H1 (cell line): ENCODE data around the gene LRRC27. TPM values are rescaled to one million over a fixed set of nuclear protein-coding genes. Genes with fewer than 3 reads are reported as not detected.
A peak's percentile ranks its signal among the peaks of the same experiment; 100 is the strongest.

ENCODE experiments used
- CTCF ChIA-PET: fragments of 300-600 bp; sonication (Branson Sonifier 250); formaldehyde crosslinking; loops from one replicate; lab custom pipeline; 2021; ENCODE audit not compliant: partially characterized antibody; lab: Charles Lee
- POLR2A ChIA-PET: fragments of 300-600 bp; sonication (Branson Sonifier 250); formaldehyde crosslinking; loops from one replicate; lab custom pipeline; 2021; ENCODE audit warnings: inconsistent platforms; ENCODE audit not compliant: partially characterized antibody; lab: Charles Lee
- DNase-seq, 2 experiments: peaks; one replicate each; pipeline versions ENCODE4 v3.0.0 to v3.0.0-alpha.2; 2010 to 2022; ENCODE audit warnings: low spot score in 2 of 2, low read depth in 1 of 2, mixed read lengths in 1 of 2
- FAIRE-seq: peaks from 2 replicates; lab custom pipeline; 2011; peaks lifted over from hg19 to GRCh38; lab: Jason Lieb, UNC
- H2AFZ ChIP-seq: 2 replicates; pipeline ENCODE4 v1.8.1; 2012; ENCODE audit warnings: low read length, inconsistent platforms
- H2AK5ac ChIP-seq: 2 replicates; pipeline ENCODE4 v1.6.1; 2013; ENCODE audit warnings: low read depth, low read length
- H2BK120ac ChIP-seq: replicated peaks from 2 replicates; pipeline ENCODE3; 2013; ENCODE audit warnings: low read depth, low read length, inconsistent platforms
- H2BK12ac ChIP-seq: 2 replicates; pipeline ENCODE4 v1.6.1; 2013; ENCODE audit warnings: low read depth, low read length
- H2BK15ac ChIP-seq: 2 replicates; pipeline ENCODE4 v1.6.1; 2013; ENCODE audit warnings: low read length
- H2BK20ac ChIP-seq: 2 replicates; pipeline ENCODE4 v1.6.1; 2013; ENCODE audit warnings: low read length
- H2BK5ac ChIP-seq: 2 replicates; pipeline ENCODE4 v1.6.1; 2013; ENCODE audit warnings: low read depth, low read length
- H3K14ac ChIP-seq: 2 replicates; pipeline ENCODE4 v1.6.1; 2013; ENCODE audit warnings: inconsistent platforms; ENCODE audit not compliant: insufficient read length
- H3K18ac ChIP-seq: 2 replicates; pipeline ENCODE4 v1.6.1; 2013; ENCODE audit warnings: low read length; ENCODE audit errors: extremely low read depth
- H3K23ac ChIP-seq: 2 replicates; pipeline ENCODE4 v1.6.1; 2013; ENCODE audit warnings: inconsistent platforms; ENCODE audit not compliant: insufficient read length
- H3K23me2 ChIP-seq: 2 replicates; pipeline ENCODE4 v1.6.1; 2013; ENCODE audit warnings: low read depth, low read length
- H3K27ac ChIP-seq: 2 replicates; pipeline ENCODE4 v1.6.1; 2011; ENCODE audit warnings: low read depth, low read length, inconsistent platforms
- H3K27me3 ChIP-seq, 4 experiments: replicated peaks in 1 of 4; 1 replicate in 1 of 4; 2 replicates in 3 of 4; pipeline versions ENCODE4 v1.6.1 to v1.8.1; 2011 to 2013; ENCODE audit warnings: low read length in 3 of 4, mild to moderate bottlenecking in 3 of 4, inconsistent platforms in 2 of 4, mixed read lengths in 2 of 4, moderate library complexity in 1 of 4; ENCODE audit not compliant: control insufficient read depth in 3 of 4, insufficient read depth in 3 of 4; ENCODE audit errors: extremely low read depth in 1 of 4
- H3K36me3 ChIP-seq, 4 experiments: 2 replicates each; pipeline versions ENCODE4 v1.6.1 to v1.8.1; 2011 to 2013; ENCODE audit warnings: mild to moderate bottlenecking in 4 of 4, low read length in 3 of 4, moderate library complexity in 2 of 4, control low read depth in 1 of 4, inconsistent platforms in 1 of 4; ENCODE audit not compliant: insufficient read depth in 4 of 4, control insufficient read depth in 2 of 4
- H3K4ac ChIP-seq: replicated peaks from 2 replicates; pipeline ENCODE3; 2013; ENCODE audit warnings: low read length, low read depth, mixed read lengths, inconsistent platforms; ENCODE audit not compliant: insufficient read length
- H3K4me1 ChIP-seq, 4 experiments: replicated peaks in 1 of 4; 1 replicate in 1 of 4; 2 replicates in 3 of 4; pipeline versions ENCODE4 v1.6.1 to v1.8.1; 2011 to 2013; ENCODE audit warnings: low read length in 3 of 4, inconsistent platforms in 2 of 4, mixed read lengths in 1 of 4; ENCODE audit not compliant: insufficient read depth in 4 of 4, control insufficient read depth in 3 of 4
- H3K4me2 ChIP-seq, 2 experiments: 2 replicates each; pipeline versions ENCODE4 v1.6.1 to v1.8.1; 2011 to 2013; ENCODE audit warnings: low read depth in 2 of 2, low read length in 2 of 2, control low read depth in 1 of 2, inconsistent platforms in 1 of 2, mild to moderate bottlenecking in 1 of 2; ENCODE audit not compliant: insufficient read depth in 1 of 2
- H3K4me3 ChIP-seq, 4 experiments: fragments of 200-600, 300-600 bp in 1 of 4; sonication (generic), shearing (Covaris generic), sonication (Bioruptor Twin) in 1 of 4; 2 replicates each; pipeline versions ENCODE4 v1.5.1 to v1.8.1; 2011 to 2016; ENCODE audit warnings: low read length in 4 of 4, low read depth in 3 of 4, control low read depth in 2 of 4, inconsistent platforms in 2 of 4, mild to moderate bottlenecking in 2 of 4, mixed read lengths in 1 of 4, moderate library complexity in 1 of 4; ENCODE audit not compliant: insufficient read depth in 2 of 4; ENCODE audit errors: extremely low read depth in 1 of 4
- H3K56ac ChIP-seq: replicated peaks from 2 replicates; pipeline ENCODE3; 2013; ENCODE audit warnings: low read depth, mild to moderate bottlenecking, mixed read lengths, low read length, inconsistent platforms; ENCODE audit not compliant: insufficient read length
- H3K79me1 ChIP-seq: 2 replicates; pipeline ENCODE4 v1.6.1; 2013; ENCODE audit warnings: low read depth, low read length, control low read depth
- H3K79me2 ChIP-seq, 2 experiments: 2 replicates each; pipeline versions ENCODE4 v1.6.1 to v1.8.1; 2012 to 2013; ENCODE audit warnings: low read length in 2 of 2, mild to moderate bottlenecking in 2 of 2, inconsistent platforms in 1 of 2; ENCODE audit not compliant: insufficient read depth in 2 of 2, control insufficient read depth in 1 of 2
- H3K9ac ChIP-seq, 4 experiments: replicated peaks in 1 of 4; 1 replicate in 1 of 4; 2 replicates in 3 of 4; pipeline versions ENCODE4 v1.6.1 to v1.8.1; 2011 to 2013; ENCODE audit warnings: low read depth in 3 of 4, low read length in 3 of 4, control low read depth in 2 of 4, mild to moderate bottlenecking in 2 of 4, moderate library complexity in 2 of 4, inconsistent platforms in 1 of 4; ENCODE audit errors: extremely low read depth in 1 of 4
- H3K9me3 ChIP-seq, 2 experiments: 2 replicates each; pipeline versions ENCODE4 v1.6.1 to v1.8.1; 2012 to 2013; ENCODE audit warnings: mild to moderate bottlenecking in 2 of 2, moderate library complexity in 2 of 2, control low read depth in 1 of 2, inconsistent platforms in 1 of 2, low read depth in 1 of 2, low read length in 1 of 2, mixed read lengths in 1 of 2; ENCODE audit not compliant: insufficient read depth in 2 of 2
- H4K20me1 ChIP-seq, 2 experiments: replicated peaks in 1 of 2; 2 replicates each; pipeline versions ENCODE3 to v1.8.1; 2011 to 2013; ENCODE audit warnings: inconsistent platforms in 2 of 2, low read length in 2 of 2, mild to moderate bottlenecking in 1 of 2; ENCODE audit not compliant: insufficient read depth in 2 of 2, control insufficient read depth in 1 of 2
- H4K5ac ChIP-seq: 2 replicates; pipeline ENCODE4 v1.6.1; 2013; ENCODE audit warnings: low read length, low read depth, mixed read lengths, inconsistent platforms; ENCODE audit not compliant: insufficient read length
- H4K8ac ChIP-seq: 2 replicates; pipeline ENCODE4 v1.8.0; 2013; ENCODE audit warnings: mild to moderate bottlenecking, moderate library complexity, low read length, inconsistent platforms; ENCODE audit not compliant: insufficient read depth; ENCODE audit errors: extremely low read depth
- H4K91ac ChIP-seq: replicated peaks from 2 replicates; pipeline ENCODE3; 2013; ENCODE audit warnings: low read length, mixed read lengths, inconsistent platforms; ENCODE audit not compliant: insufficient read length
- BRCA1 ChIP-seq: IDR thresholded peaks from 2 replicates; pipeline ENCODE4 v1.6.1; 2012; ENCODE audit warnings: low read depth, low read length, improper control_type of control experiment
- CBX8 ChIP-seq: fragments of 300-800, 300-1000 bp; sonication (generic); IDR thresholded peaks from 2 replicates; pipeline ENCODE4 v1.7.1; 2016; ENCODE audit warnings: low read depth, low read length, borderline replicate concordance
- CHD1 ChIP-seq: IDR thresholded peaks from 2 replicates; pipeline ENCODE4 v1.6.1; 2012; ENCODE audit warnings: low read depth, low read length, improper control_type of control experiment
- HDAC6 ChIP-seq: IDR thresholded peaks from one replicate; pipeline ENCODE4 v1.7.1; 2012; ENCODE audit warnings: low read depth, mild to moderate bottlenecking, inconsistent platforms, low read length, moderate library complexity
- JUN ChIP-seq: IDR thresholded peaks from 2 replicates; pipeline ENCODE4 v1.6.1; 2011; ENCODE audit warnings: low read depth, mild to moderate bottlenecking, improper control_type of control experiment, low read length
- KDM4A ChIP-seq: IDR thresholded peaks from one replicate; pipeline ENCODE4 v1.7.1; 2012; ENCODE audit warnings: low read depth, mild to moderate bottlenecking, moderate library complexity, low read length, inconsistent platforms; ENCODE audit not compliant: severe bottlenecking
- KDM5A ChIP-seq: fragments of 200-600 bp; IDR thresholded peaks from 2 replicates; pipeline ENCODE4 v1.7.1; 2012; ENCODE audit warnings: mild to moderate bottlenecking, low read length, inconsistent platforms, mixed read lengths
- POU5F1 ChIP-seq: IDR thresholded peaks from 2 replicates; pipeline ENCODE4 v1.6.1; 2011; ENCODE audit warnings: low read depth, mild to moderate bottlenecking, low read length, moderate library complexity
- RAD21 ChIP-seq, 2 experiments: IDR thresholded peaks in 1 of 2; conservative IDR thresholded peaks in 1 of 2; 2 replicates each; pipeline ENCODE4 v1.6.1; 2011; ENCODE audit warnings: low read depth in 2 of 2, low read length in 2 of 2, improper control_type of control experiment in 1 of 2, inconsistent platforms in 1 of 2, mild to moderate bottlenecking in 1 of 2, moderate library complexity in 1 of 2
- RBBP5 ChIP-seq: IDR thresholded peaks from 2 replicates; pipeline ENCODE4 v1.7.1; 2012; ENCODE audit warnings: low read depth, mild to moderate bottlenecking, inconsistent platforms, low read length, moderate library complexity, borderline replicate concordance
- SIX5 ChIP-seq: IDR thresholded peaks from 2 replicates; pipeline ENCODE4 v1.6.1; 2011; ENCODE audit warnings: mild to moderate bottlenecking, low read depth, low read length
- SP2 ChIP-seq: IDR thresholded peaks from 2 replicates; pipeline ENCODE4 v1.6.1; 2012; ENCODE audit warnings: mild to moderate bottlenecking, low read length, inconsistent platforms
- SP4 ChIP-seq: IDR thresholded peaks from 2 replicates; pipeline ENCODE4 v1.6.1; 2012; ENCODE audit warnings: low read length, inconsistent platforms
- TEAD4 ChIP-seq: IDR thresholded peaks from 2 replicates; pipeline ENCODE4 v1.6.1; 2012; ENCODE audit warnings: low read depth, low read length, inconsistent platforms, mixed read lengths
- YY1 ChIP-seq: IDR thresholded peaks from 2 replicates; pipeline ENCODE4 v1.6.1; 2011; ENCODE audit warnings: low read depth, mild to moderate bottlenecking, low read length
- WGBS, 2 experiments: shearing (Covaris generic) in 1 of 2; methylation state at CpG; one replicate each; pipeline versions ENCODE4 v1.1.6 to v1.1.7; 2013 to 2015; ENCODE audit warnings: low lambda C conversion rate in 2 of 2, mixed read lengths in 2 of 2, inconsistent platforms in 1 of 2, low coverage in 1 of 2, missing lambda C conversion rate in 1 of 2; ENCODE audit not compliant: insufficient replicate concordance in 2 of 2, insufficient coverage in 1 of 2, insufficient read length in 1 of 2; ENCODE audit errors: extremely low coverage in 1 of 2, missing lambda C conversion rate in 1 of 2; 5-methylcytosine and 5-hydroxymethylcytosine counted together
- polyA plus RNA-seq, 7 experiments: library from polyadenylated mRNA; depleted of rRNA in 3 of 7; stranded (reverse) in 5 of 7; unstranded in 2 of 7; fragments of >200 nt in 5 of 7; fragments of 200-250 nt in 2 of 7; gene quantifications; 1 replicate in 5 of 7; 2 replicates in 1 of 7; 4 replicates in 1 of 7; pipeline versions ENCODE4 v1.2.1 to v1.2.3, GENCODE V29; 2011 to 2013; ENCODE audit warnings: missing spikeins in 2 of 7, mixed read lengths in 2 of 7
- total RNA-seq: library from RNA; stranded (reverse); fragmentation: NEBNext Ultra II Directional; extraction: Animal tissue kit (Norgen Biotek cat#: 25700); gene quantifications from 2 replicates; pipeline ENCODE4 v1.2.1, GENCODE V29; 2021

LRRC27 gene
- total and polyA plus RNA-seq, 2 of the 8 experiments (the other 6 are each of a cell fraction or from before 2014, with no cell fraction given), result 1.2 to 3.8 TPM

DNA sequence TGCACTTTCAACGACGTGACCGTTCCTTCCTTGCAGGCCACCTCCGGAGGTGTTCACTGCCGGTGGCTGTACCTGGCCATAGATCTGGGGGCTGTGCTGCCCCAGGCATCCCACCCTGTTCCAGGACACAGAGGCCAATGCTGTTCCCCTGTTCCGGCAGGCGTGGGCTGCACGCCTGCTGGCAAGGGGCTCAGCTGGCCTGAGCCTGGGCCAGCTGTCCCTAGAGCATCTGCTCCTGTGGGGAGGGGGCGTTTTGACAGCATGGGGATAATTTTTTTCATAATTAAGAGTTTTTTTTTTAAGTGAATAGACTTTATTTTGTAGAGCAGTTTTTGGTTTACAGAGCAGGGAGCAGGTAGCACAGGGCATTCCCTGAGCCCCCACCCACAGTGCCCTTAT is 93.8 kb downstream of the LRRC27 start:
- POLR2A ChIA-PET, result interaction anchor here (1.3 kb wide), 1 partner anchor 11 kb away, joined by 4 read pairs; no protein-coding TSS in a partner anchor
- 95% methylated on average over 9 of the region's 9 CpGs; no CpG with 5 or more reads in 1 of the 2 experiments for WGBS, 2 experiments
- TF ChIP-seq RAD21 (IDR thresholded peaks at IDR 0.05 in 1 of 2, conservative IDR thresholded peaks at IDR 0.05 in 1 of 2; ENCODE audit: low read depth in 2 of 2, low read length in 2 of 2) (no peak), YY1 (no peak), HDAC6 (no peak), SIX5 (no peak), JUN (no peak), POU5F1 (no peak), TEAD4 (no peak), SP4 (no peak), BRCA1 (no peak), RBBP5 (no peak), CHD1 (no peak), KDM4A (no peak), SP2 (no peak), CBX8 (no peak), KDM5A (no peak)

More for the DNA sequence above, 93.8 kb downstream of the LRRC27 start:
- Histone ChIP-seq H3K9me3 (peaks cover 0 to 5% of the 10 kb centered on the region in 2 experiments; a peak in 1 of 4 replicates), H4K8ac (no peak overlapping the region), H2BK120ac (no peak overlapping the region), H3K56ac (no peak overlapping the region), H3K23ac (no peak overlapping the region), H2AK5ac (peak overlapping the region; percentile 3; the same call in 1 of the 2 replicates), H3K4me2 (no peak overlapping the region), H3K18ac (no peak overlapping the region), H3K23me2 (peaks cover 11% of the 10 kb centered on the region; the same call in 1 of the 2 replicates), H2BK5ac (no peak overlapping the region; the same call in 1 of the 2 replicates), H3K27me3 (no peaks in the 10 kb centered on the region), H3K79me2 (no peaks in the 10 kb centered on the region), H3K27ac (no peak overlapping the region), H3K4me1 (peaks cover 0 to 16% (median 7%) of the 10 kb centered on the region in 4 experiments; a peak in 6 of 7 replicates), H4K5ac (no peak overlapping the region), H3K4me3 (no peak overlapping the region), H2BK20ac (no peak overlapping the region), H3K14ac (no peak overlapping the region), H2BK12ac (peak overlapping the region; percentile 94; the same call in 1 of the 2 replicates), H3K4ac (no peak overlapping the region), H4K20me1 (peaks cover 0 to 17% of the 10 kb centered on the region in 2 experiments), H4K91ac (no peak overlapping the region), H2BK15ac (0 out of 2 replicates have a peak overlapping the region, but pooled peaks have one; percentile 20), H3K79me1 (0 out of 2 replicates have a peak, but pooled peaks cover 5% of the 10 kb centered on the region), H2AFZ (no peak overlapping the region), H3K9ac (no peak overlapping the region), H3K36me3 (no peaks in the 10 kb centered on the region; a peak in 1 of 8 replicates)
- CTCF ChIA-PET, result interaction anchor here (0.6 kb wide), 1 partner anchor 808 kb away, joined by 3 read pairs; no protein-coding TSS in a partner anchor
- FAIRE-seq (no peak), DNase-seq (no peak)
